ENCODE data around the gene CASZ1.

The CASZ1 gene

GRCh38 chr1:10751160-10751559, 45.3 kb downstream of the CASZ1 start:
- DNase-seq (ENCODE audit: low read depth in 2 of 2): no peak

GRCh38 chr1:10745886-10746455, 50.5 kb downstream of the CASZ1 start:
- no peak for DNase-seq (ENCODE audit: low read depth in 2 of 2)

- no peak for DNase-seq (ENCODE audit: low read depth in 2 of 2)
These were observed 51.1 kb downstream of the CASZ1 start for GRCh38 chr1:10745383-10745782.

- DNase-seq (ENCODE audit: low read depth in 2 of 2): no peak
These were observed 51.7 kb downstream of the CASZ1 start for GRCh38 chr1:10744654-10745238.

GRCh38 chr1:10744029-10744428, 52.4 kb downstream of the CASZ1 start:
- no peak for DNase-seq (ENCODE audit: low read depth in 2 of 2)

- no peak for DNase-seq (ENCODE audit: low read depth in 2 of 2)
These were observed 54.8 kb downstream of the CASZ1 start for GRCh38 chr1:10741696-10742095.

GRCh38 chr1:10740123-10740522, 56.3 kb downstream of the CASZ1 start:
- no peak for DNase-seq (ENCODE audit: low read depth in 2 of 2)

- DNase-seq (ENCODE audit: low read depth in 2 of 2): no peak
These were observed 56.9 kb downstream of the CASZ1 start for GRCh38 chr1:10739589-10739988.

- no peak for DNase-seq (ENCODE audit: low read depth in 2 of 2)
These were observed 58.1 kb downstream of the CASZ1 start for GRCh38 chr1:10738061-10739058.

GRCh38 chr1:10737651-10738050, 58.8 kb downstream of the CASZ1 start:
- no peak for DNase-seq (ENCODE audit: low read depth in 2 of 2)

- no peak for DNase-seq (ENCODE audit: low read depth in 2 of 2)
These were observed 59.5 kb downstream of the CASZ1 start for GRCh38 chr1:10736634-10737586.

- no peak for DNase-seq (ENCODE audit: low read depth in 2 of 2)
These were observed 60.7 kb downstream of the CASZ1 start for GRCh38 chr1:10735563-10736305.

- no peak for DNase-seq (ENCODE audit: low read depth in 2 of 2)
These were observed 61.4 kb downstream of the CASZ1 start for GRCh38 chr1:10734962-10735544.

GRCh38 chr1:10734375-10734774, 62.1 kb downstream of the CASZ1 start:
- no peak for DNase-seq (ENCODE audit: low read depth in 2 of 2)

- no peak for DNase-seq (ENCODE audit: low read depth in 2 of 2)
These were observed 62.7 kb downstream of the CASZ1 start for GRCh38 chr1:10733474-10734366.

GRCh38 chr1:10730985-10731384, 65.5 kb downstream of the CASZ1 start:
- peak; percentile 57 to 62 for DNase-seq (ENCODE audit: low read depth in 2 of 2)

GRCh38 chr1:10728595-10729410, 67.6 kb downstream of the CASZ1 start:
- no peak for DNase-seq (ENCODE audit: low read depth in 2 of 2)

- no peak for DNase-seq (ENCODE audit: low read depth in 2 of 2)
These were observed 68.7 kb downstream of the CASZ1 start for GRCh38 chr1:10727751-10728232.

All from fibroblast of skin of left quadriceps (primary cell).